ENCODE data around the gene MX1.

GRCh38 chr21:41406340-41406739, 19.7 kb upstream of the MX1 start:
- TF ChIP-seq CTCF (conservative IDR thresholded peaks at IDR 0.05; ENCODE audit: low read length) (no peak), EZH2phosphoT487 (IDR thresholded peaks at IDR 0.05; ENCODE audit: borderline replicate concordance, low read depth, low read length) (no peak)

Measured in OCI-LY7 (cell line).